ENCODE measurements around the gene NRAP. TPM values are rescaled to one million over a fixed set of nuclear protein-coding genes. Genes with fewer than 3 reads are reported as not detected.

The NRAP gene
- total and polyA plus RNA-seq, 2 donors (not counting 3 experiments of a cell fraction or from before 2014, with no cell fraction given), result not detected

- H3K79me2 ChIP-seq (ENCODE audit: control insufficient read depth, insufficient read depth, low read length), result no peaks in the 10 kb centered on the region
- BruUV-seq (replicated peaks), result no TSS peak
- no peaks in the 10 kb centered on the region for H3K36me3 ChIP-seq (ENCODE audit: control insufficient read depth in 2 of 2, extremely low read depth in 1 of 2, insufficient read depth in 2 of 2, low read length in 2 of 2)
- CTCF ChIA-PET, result no interaction called here
- H3K4me2 ChIP-seq (ENCODE audit: insufficient read depth, low read length), result no peak overlapping the region
- H3K4me1 ChIP-seq (ENCODE audit: control insufficient read depth, extremely low read depth, insufficient read depth, low read length), result no peaks in the 10 kb centered on the region
- no peaks in the 10 kb centered on the region for H3K9me3 ChIP-seq (replicated peaks; ENCODE audit: control insufficient read depth, insufficient read depth, low read length)
- H2AFZ ChIP-seq (ENCODE audit: low read depth, low read length), result no peak overlapping the region
- H4K20me1 ChIP-seq (replicated peaks; ENCODE audit: control insufficient read depth, extremely low read depth, insufficient read depth, low read length), result no peaks in the 10 kb centered on the region
- intact Hi-C loops (cut with micrococcal nuclease) (no loop called here), dilution Hi-C loops (cut with MboI; ENCODE audit: extremely low pct_ligation_motif_present, low sequenced_read_pairs) (no loop called here)
- TF ChIP-seq POLR2A (IDR thresholded peaks at IDR 0.05; ENCODE audit: low read depth, low read length) (no peak), FOS (IDR thresholded peaks at IDR 0.05; ENCODE audit: borderline replicate concordance, insufficient read depth, low read length) (no peak), POLR2AphosphoS5 (IDR thresholded peaks at IDR 0.05; ENCODE audit: insufficient read depth, low read depth, low read length) (no peak), GATA2 (IDR thresholded peaks at IDR 0.05; ENCODE audit: insufficient read depth, insufficient read length, low read depth, low read length) (no peak), MYC (IDR thresholded peaks at IDR 0.05; ENCODE audit: low read depth, low read length) (no peak), EZH2 (IDR thresholded peaks at IDR 0.05; ENCODE audit: borderline replicate concordance, low read depth, low read length, severe bottlenecking) (no peak), JUN (IDR thresholded peaks at IDR 0.05; ENCODE audit: borderline replicate concordance, insufficient read depth, insufficient read length, low read depth) (no peak)
- TF ChIP-seq, protein P1, sequence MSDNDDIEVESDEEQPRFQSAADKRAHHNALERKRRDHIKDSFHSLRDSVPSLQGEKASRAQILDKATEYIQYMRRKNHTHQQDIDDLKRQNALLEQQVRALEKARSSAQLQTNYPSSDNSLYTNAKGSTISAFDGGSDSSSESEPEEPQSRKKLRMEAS (IDR thresholded peaks at IDR 0.05; ENCODE audit: insufficient read depth, insufficient read length), result no peak
- TF ChIP-seq, protein P2, sequence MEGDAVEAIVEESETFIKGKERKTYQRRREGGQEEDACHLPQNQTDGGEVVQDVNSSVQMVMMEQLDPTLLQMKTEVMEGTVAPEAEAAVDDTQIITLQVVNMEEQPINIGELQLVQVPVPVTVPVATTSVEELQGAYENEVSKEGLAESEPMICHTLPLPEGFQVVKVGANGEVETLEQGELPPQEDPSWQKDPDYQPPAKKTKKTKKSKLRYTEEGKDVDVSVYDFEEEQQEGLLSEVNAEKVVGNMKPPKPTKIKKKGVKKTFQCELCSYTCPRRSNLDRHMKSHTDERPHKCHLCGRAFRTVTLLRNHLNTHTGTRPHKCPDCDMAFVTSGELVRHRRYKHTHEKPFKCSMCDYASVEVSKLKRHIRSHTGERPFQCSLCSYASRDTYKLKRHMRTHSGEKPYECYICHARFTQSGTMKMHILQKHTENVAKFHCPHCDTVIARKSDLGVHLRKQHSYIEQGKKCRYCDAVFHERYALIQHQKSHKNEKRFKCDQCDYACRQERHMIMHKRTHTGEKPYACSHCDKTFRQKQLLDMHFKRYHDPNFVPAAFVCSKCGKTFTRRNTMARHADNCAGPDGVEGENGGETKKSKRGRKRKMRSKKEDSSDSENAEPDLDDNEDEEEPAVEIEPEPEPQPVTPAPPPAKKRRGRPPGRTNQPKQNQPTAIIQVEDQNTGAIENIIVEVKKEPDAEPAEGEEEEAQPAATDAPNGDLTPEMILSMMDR (IDR thresholded peaks at IDR 0.05; ENCODE audit: extremely low read depth in 1 of 2, insufficient read depth in 1 of 2, low read depth in 1 of 2, low read length in 2 of 2), result no peak
- H3K4me3 ChIP-seq (replicated peaks in 1 of 3; ENCODE audit: insufficient read depth in 1 of 3, low read depth in 1 of 3, low read length in 3 of 3), result no peak overlapping the region
- H3K27ac ChIP-seq (ENCODE audit: insufficient read depth, low read depth, low read length), result no peak overlapping the region
- DNase-seq (ENCODE audit: low read depth, low spot score) (no peak), FAIRE-seq (no peak)
- H3K9me1 ChIP-seq (replicated peaks; ENCODE audit: control insufficient read depth, extremely low read depth, insufficient read depth, low read length), result no peaks in the 10 kb centered on the region
- no peak overlapping the region for H3K9ac ChIP-seq (replicated peaks; ENCODE audit: extremely low read depth, insufficient read depth, low read length)
- H3K27me3 ChIP-seq (ENCODE audit: control insufficient read depth in 2 of 2, insufficient read depth in 2 of 2, low read length in 2 of 2), result peaks cover 0 to 6% of the 10 kb centered on the region in 2 experiments
- POLR2A ChIA-PET, result no interaction called here
Observed at GRCh38 chr10:113612154-113612553, 51.7 kb downstream of the NRAP start.

Data from endothelial cell of umbilical vein (primary cell).